B cell (primary cell): ENCODE results near the gene SLC13A3.

Experiments
- EZH2 ChIP-seq: IDR thresholded peaks from 2 replicates; pipeline ENCODE4 v1.6.1; 2012; ENCODE audit warnings: borderline replicate concordance, low read depth, mild to moderate bottlenecking, moderate library complexity, low read length; ENCODE audit not compliant: insufficient read depth, poor library complexity, severe bottlenecking
- TF ChIP-seq, protein P1 (sequence below): fragments of 200-600 bp; IDR thresholded peaks from one replicate; pipeline ENCODE4 v1.8.0; 2022; ENCODE audit warnings: antibody characterized with exemption, mild to moderate bottlenecking

DNA sequence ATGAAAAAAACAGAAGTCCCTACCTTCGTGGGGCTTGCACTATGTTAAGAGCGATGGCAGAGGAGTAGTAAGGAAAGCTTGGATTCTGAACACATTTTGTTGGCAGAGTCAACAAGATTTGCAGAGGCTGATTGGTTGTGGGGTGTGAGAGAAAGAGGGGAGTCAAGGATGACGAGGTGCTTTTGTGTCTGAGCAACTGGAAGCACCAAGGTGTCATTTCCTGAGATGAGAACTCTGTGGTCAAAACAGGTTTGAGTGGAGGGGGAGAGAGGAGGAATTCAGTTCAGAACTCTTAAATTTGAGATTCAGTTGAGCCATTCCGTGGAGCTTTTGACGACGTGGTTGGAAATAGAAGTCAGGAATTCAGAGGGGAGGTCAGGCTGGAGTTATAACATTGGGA lies 104.3 kb downstream of the SLC13A3 start:
- TF ChIP-seq, protein P1, sequence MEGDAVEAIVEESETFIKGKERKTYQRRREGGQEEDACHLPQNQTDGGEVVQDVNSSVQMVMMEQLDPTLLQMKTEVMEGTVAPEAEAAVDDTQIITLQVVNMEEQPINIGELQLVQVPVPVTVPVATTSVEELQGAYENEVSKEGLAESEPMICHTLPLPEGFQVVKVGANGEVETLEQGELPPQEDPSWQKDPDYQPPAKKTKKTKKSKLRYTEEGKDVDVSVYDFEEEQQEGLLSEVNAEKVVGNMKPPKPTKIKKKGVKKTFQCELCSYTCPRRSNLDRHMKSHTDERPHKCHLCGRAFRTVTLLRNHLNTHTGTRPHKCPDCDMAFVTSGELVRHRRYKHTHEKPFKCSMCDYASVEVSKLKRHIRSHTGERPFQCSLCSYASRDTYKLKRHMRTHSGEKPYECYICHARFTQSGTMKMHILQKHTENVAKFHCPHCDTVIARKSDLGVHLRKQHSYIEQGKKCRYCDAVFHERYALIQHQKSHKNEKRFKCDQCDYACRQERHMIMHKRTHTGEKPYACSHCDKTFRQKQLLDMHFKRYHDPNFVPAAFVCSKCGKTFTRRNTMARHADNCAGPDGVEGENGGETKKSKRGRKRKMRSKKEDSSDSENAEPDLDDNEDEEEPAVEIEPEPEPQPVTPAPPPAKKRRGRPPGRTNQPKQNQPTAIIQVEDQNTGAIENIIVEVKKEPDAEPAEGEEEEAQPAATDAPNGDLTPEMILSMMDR = no peak
- TF ChIP-seq EZH2 = no peak
